GM06990 (cell line): ENCODE results near the gene SOBP.

Experiments used
- DNase-seq: peaks from one replicate; pipeline ENCODE4 v3.0.0-alpha.2; 2011; ENCODE audit not compliant: insufficient read length; ENCODE audit errors: extremely low read depth
- H3K27me3 ChIP-seq: replicated peaks from 2 replicates; pipeline ENCODE4 v1.6.0; 2011; ENCODE audit warnings: low read length; ENCODE audit not compliant: control insufficient read depth, insufficient read depth
- H3K36me3 ChIP-seq: 2 replicates; pipeline ENCODE4 v1.5.1; 2011; ENCODE audit warnings: low read length; ENCODE audit not compliant: control insufficient read depth, insufficient read depth
- H3K4me3 ChIP-seq: replicated peaks from 2 replicates; pipeline ENCODE4 v1.5.1; 2011; ENCODE audit warnings: low read depth, mild to moderate bottlenecking, control low read depth, low read length
- TF ChIP-seq, protein P1 (sequence below): IDR thresholded peaks from 2 replicates; pipeline ENCODE4 v1.5.1; 2011; ENCODE audit warnings: low read length, control low read depth, mild to moderate bottlenecking, inconsistent platforms; ENCODE audit not compliant: insufficient read depth, poor library complexity, severe bottlenecking

SOBP gene

DNA sequence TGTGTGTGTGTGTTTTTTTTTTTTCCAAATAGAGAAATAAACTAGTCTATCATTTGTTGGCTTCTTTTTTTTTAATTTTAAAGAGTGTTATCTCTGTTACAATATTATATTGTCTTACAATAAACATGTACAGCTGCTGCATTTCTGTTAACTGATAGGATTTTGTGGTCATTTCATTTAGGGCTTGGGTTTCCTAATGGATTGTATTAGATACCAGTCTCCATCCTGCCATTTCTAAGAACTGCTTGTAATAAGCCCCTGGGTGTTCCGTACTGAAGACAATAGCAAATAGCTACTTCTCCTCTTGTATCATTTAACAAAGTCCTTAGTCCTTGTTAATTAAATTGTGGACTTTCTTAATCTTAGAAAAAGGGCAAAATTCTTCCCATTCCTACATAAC lies 45.7 kb downstream of the SOBP start:
- Histone ChIP-seq H3K36me3 (no peaks in the 10 kb centered on the region), H3K4me3 (no peak overlapping the region), H3K27me3 (no peaks in the 10 kb centered on the region)
- TF ChIP-seq, protein P1, sequence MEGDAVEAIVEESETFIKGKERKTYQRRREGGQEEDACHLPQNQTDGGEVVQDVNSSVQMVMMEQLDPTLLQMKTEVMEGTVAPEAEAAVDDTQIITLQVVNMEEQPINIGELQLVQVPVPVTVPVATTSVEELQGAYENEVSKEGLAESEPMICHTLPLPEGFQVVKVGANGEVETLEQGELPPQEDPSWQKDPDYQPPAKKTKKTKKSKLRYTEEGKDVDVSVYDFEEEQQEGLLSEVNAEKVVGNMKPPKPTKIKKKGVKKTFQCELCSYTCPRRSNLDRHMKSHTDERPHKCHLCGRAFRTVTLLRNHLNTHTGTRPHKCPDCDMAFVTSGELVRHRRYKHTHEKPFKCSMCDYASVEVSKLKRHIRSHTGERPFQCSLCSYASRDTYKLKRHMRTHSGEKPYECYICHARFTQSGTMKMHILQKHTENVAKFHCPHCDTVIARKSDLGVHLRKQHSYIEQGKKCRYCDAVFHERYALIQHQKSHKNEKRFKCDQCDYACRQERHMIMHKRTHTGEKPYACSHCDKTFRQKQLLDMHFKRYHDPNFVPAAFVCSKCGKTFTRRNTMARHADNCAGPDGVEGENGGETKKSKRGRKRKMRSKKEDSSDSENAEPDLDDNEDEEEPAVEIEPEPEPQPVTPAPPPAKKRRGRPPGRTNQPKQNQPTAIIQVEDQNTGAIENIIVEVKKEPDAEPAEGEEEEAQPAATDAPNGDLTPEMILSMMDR = no peak
- DNase-seq = no peak

DNA sequence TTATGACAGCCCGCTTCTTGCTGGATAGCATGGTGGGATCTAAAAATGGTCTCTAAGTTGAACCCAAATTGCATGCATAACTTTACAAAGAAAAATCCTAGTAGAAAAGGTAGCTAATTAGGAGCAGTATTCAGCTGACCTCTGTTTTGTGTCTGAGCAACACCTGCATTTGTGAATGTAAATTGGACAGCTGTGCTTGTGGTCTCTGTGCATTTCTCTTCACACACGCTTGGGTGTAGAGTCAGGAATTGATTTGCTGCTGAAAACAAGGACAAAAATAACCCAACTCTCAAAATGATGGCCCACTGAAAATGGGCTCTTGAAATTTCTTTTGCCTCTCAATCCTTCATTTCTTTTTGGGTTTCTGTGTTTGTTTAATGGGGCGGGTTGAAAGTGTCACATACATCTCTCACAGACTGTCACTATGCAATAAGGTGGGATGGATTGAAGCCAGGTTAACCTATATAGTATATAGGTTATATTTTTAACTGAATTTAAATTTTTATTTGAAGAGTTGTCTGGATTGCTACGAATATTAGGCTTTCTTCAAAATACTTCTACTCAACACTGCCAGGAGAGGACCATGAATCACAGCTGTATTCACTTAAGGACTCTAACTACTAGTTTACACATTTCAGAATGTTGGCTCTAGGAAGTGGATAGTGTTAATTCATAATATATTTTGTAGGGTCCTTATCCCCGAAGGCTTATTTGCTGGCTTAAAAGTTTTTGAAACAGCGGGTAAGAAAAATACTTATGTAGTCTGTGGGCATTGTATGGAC lies 46.5 kb downstream of the SOBP start:
- TF ChIP-seq, protein P1 = no peak
- Histone ChIP-seq H3K4me3 (no peak overlapping the region), H3K36me3 (no peaks in the 10 kb centered on the region), H3K27me3 (no peaks in the 10 kb centered on the region)
- DNase-seq = peak; percentile 25

DNA sequence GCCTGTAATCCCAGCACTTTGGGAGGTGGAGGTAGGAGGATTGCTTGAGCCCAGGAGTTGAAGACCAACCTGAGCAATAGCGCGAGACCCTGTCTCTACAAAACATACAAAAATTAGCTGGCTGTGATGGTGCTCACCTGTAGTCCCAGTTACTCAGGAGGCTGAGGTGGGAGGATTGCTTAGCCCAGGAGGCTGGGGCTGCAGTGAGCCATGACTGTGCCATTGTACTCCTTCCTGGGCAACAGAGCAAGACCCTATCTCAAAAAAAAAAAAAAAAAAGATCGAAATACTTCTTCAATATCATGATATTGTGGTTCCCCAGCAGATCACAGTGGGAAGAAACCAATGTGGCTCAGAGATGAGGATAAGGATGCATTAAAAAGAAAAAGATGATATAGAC lies 47.6 kb downstream of the SOBP start:
- Histone ChIP-seq H3K27me3 (no peaks in the 10 kb centered on the region), H3K4me3 (no peak overlapping the region), H3K36me3 (no peaks in the 10 kb centered on the region)
- TF ChIP-seq, protein P1 = no peak
- DNase-seq = no peak

DNA sequence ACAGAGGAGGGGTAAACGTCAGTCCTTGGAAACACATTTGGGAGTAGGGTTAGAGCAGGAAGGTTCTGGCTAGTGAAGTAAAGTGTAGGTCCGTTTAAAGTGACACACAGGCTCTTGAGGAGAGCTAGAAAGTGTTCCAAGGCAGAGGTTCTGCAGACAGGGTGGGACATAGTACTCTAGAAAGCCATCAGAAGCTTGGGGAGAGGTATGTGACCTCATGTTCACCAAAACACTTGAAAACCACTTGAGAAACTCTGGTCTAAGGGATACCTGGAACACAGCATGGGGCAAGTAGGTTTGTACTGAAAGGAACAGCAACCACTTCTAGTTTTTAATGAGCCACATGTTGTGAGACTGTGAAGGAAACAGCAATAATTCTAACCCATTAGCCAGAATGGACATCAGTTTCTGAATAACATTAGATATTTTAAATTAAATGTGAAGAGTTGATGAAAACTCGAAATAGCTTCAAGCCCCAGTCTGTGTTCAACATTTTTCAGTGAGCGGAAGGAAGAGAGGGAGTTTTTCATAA lies 49.0 kb downstream of the SOBP start:
- DNase-seq = no peak
- H3K27me3 ChIP-seq = no peaks in the 10 kb centered on the region
- TF ChIP-seq, protein P1 = no peak
- no peak overlapping the region for H3K4me3 ChIP-seq
- H3K36me3 ChIP-seq = no peaks in the 10 kb centered on the region

DNA sequence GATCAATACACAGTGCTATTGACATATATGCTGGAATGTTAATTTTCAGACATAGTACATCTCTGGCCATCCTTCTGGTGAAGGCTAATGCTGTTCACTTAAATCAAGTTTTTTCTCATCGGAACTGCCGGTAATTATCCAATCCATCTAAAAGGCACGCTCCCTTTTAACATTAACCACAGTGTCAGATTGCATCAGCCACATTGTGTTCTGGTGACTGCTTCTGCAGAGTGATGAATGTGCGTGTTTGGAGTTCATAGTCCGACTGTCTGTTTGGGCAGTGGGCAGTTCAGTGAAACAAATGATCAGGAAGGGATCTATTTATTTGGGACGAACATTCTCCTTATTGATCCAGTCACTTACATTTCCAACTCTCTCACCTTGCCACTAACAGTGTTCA lies 49.5 kb downstream of the SOBP start:
- Histone ChIP-seq H3K36me3 (no peaks in the 10 kb centered on the region), H3K27me3 (no peaks in the 10 kb centered on the region), H3K4me3 (no peak overlapping the region)
- no peak for DNase-seq
- TF ChIP-seq, protein P1 = no peak
